Activated CD4-positive, alpha-beta T cell treated with anti-CD3 and anti-CD28 coated beads, Interleukin-2, Interleukin-4, amounts not matched to agents 100 ng/mL and 50 ng/mL, durations not matched to agents 16 hours and 8 hours (primary cell): ENCODE data around the gene NELFB.

Experiments used
- DNase-seq: peaks from one replicate; pipeline ENCODE4 v3.0.0-alpha.2; 2020; ENCODE audit warnings: low spot score

The NELFB gene

GRCh38 chr9:137223078-137223970 is 31.8 kb upstream of the NELFB start:
- peak; percentile 100 for DNase-seq

- no peak for DNase-seq
Measured at GRCh38 chr9:137224830-137225694, 30.1 kb upstream of the NELFB start, which contains the start of gene CYSRT1. CYSRT1 (plus strand) TSS chr9:137225174; CDS start chr9:137225622, 448 bp downstream.

DNA sequence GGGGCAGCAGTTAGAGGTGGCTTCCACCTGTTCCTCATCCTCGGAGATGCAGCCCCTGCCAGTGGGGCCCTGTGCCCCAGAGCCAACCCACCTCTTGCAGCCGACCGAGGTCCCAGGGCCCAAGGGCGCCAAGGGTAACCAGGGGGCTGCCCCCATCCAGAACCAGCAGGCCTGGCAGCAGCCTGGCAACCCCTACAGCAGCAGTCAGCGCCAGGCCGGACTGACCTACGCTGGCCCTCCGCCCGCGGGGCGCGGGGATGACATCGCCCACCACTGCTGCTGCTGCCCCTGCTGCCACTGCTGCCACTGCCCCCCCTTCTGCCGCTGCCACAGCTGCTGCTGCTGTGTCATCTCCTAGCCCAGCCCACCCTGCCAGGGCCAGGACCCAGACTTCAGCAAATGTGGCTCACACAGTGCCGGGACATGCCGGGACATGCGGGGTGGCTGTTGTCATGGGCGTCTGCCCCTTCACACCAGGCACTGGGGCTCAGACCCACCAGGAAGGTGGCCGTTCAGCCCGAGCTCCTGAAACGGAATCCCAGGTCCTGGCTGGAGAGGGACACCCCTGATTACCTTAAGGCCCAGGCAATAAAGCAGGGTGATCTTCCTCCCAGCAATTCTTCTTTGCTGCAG is 29.3 kb upstream of the NELFB start:
- no peak for DNase-seq

GRCh38 chr9:137226338-137227053 is 28.6 kb upstream of the NELFB start:
- DNase-seq = no peak

GRCh38 chr9:137227054-137227852 is 27.9 kb upstream of the NELFB start, which contains the start of gene RNF224:
RNF224 (plus strand) TSS chr9:137227502; CDS start chr9:137228336, 834 bp downstream.
- DNase-seq = peak; percentile 85

DNA sequence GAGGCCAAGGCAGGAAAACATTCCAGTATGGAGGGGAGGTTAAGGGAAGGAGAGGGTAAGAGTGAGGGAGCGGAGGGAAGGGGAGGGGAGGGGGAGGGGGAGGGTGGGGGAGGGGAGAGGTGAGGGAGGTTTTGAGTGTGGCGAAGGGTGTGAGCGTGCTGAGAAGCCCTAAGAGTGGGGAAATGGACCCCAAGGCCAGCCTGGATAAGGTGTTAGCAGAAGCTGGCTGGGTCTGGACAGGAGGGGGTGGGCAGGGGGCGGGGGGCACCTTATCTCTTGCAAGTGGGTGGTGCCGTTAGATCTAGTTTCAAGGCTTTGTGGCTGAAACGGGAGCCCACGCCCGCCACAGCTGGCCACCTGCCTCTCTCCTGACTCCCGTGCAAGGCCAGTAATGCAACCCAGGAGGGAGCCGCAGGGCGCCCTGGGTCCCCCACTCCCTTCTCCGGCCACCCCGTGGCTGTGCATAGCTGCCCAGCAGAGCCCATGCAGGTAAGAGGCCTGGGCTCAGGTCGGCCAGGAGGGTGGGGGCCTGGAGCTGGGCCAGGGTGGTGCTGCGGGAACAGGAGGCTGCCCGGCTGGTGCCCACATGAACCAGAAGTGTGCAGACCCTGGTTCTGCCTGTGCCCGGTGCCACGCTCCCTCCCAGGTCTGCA is 27.1 kb upstream of the NELFB start:
- no peak for DNase-seq

DNA sequence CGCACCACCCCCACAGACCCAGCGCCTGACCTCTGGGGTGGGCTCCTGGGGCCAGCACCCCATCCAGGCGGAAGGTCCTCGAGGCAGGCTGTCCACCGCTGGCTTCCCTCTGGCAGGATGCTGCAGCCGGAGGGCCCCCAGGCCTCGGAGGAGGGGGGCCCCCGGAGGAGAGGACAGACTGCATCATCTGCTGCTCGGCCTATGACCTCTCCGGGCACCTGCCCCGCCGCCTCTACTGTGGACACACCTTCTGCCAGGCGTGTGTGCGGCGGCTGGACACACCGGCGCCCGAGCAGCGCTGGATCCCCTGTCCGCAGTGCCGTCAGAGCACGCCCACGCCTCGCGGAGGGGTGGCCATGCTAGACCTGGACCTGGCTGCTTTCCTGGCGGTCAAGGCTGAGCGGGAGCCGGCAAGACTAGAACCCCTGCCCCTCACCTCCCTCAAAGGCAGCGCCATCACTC is 26.6 kb upstream of the NELFB start:
- no peak for DNase-seq

- no peak for DNase-seq
Measured at GRCh38 chr9:137228968-137229896, 25.9 kb upstream of the NELFB start.

GRCh38 chr9:137229903-137230704 is 25.0 kb upstream of the NELFB start:
- no peak for DNase-seq

- DNase-seq = no peak
Measured at GRCh38 chr9:137230705-137231371, 24.3 kb upstream of the NELFB start, which contains the start of gene SLC34A3. SLC34A3 (plus strand) TSS chr9:137230901; CDS start chr9:137231703, 802 bp downstream.

DNA sequence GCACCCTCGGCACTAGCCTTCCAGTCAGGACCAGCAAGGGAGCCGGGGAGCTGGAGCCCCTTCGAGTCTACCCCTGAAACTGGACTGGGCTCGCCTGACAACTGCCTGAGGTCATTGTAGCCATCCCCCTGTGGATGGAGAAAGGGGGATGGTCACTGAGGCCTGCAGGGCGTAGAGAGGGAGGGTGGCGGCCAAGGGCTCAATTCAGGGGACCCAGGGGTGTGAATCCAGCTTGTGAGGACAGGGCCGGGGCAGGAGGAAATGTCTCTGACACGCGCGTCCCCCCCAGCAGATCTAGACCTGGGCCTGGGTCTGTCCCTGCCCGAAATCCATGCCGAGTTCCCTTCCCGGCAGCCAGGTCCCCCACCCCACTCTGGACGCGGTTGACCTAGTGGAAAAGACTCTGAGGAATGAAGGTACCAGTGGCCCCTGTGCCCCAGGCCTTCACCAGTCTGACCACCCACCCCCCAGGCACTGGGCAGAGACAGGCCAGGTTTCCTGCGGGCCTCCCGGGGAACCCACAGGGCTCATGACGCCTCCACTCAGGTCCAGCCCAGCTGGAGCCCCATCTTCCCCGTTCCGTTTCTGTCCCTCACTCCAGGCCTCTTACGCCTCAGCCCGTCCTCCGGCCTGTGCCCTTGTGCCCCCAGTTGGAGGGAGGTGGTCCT is 23.6 kb upstream of the NELFB start:
- no peak for DNase-seq

DNA sequence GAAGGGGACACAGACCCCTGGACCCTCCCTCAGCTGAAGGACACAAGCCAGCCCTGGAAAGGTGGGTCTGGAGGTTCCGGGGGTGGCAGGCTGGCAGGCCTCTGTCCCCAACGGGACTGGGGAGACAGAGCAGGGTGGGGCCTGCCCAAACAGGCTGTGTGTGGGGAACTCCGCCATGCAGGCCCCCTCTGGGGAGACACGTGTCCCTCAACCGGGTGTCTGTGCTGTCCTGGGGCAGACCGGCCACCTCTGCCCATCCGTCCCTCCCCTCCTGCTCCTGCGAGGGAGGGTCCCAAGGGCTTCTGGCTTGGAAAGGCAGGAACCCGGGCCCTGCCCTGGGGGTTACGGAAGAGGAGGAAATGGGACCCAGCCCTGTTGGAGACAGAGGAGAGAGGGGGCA is 23.0 kb upstream of the NELFB start:
- DNase-seq = no peak

- DNase-seq = no peak
Measured at GRCh38 chr9:137232510-137232909, 22.6 kb upstream of the NELFB start.

DNA sequence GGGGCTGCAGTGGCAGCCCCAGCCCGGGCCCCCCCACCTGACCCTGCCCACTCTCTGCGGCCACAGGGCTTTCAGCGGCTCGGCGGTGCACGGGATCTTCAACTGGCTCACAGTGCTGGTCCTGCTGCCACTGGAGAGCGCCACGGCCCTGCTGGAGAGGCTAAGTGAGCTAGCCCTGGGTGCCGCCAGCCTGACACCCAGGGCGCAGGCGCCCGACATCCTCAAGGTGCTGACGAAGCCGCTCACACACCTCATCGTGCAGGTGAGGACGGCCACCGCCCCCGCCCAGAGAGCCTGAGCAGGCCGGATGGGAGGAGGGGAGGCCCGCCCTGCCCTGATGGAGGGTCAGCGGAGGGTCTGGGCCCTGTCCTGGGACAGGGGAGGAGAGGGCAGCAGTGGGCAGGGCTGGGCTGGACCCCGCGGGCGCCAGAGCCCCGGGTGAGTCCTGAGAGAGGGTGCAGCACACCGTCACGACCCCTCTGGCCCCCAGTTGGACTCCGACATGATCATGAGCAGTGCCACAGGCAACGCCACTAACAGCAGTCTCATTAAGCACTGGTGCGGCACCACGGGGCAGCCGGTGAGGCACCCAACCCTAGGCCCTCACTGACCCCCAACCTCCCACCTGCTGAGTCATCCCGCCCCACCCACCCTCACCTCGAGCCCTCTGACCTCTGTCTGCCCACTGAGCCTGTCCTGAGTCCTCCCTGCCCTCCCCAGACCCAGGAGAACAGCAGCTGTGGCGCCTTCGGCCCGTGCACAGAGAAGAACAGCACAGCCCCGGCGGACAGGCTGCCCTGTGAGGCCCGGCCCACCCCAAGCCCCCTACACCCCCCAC is 21.8 kb upstream of the NELFB start:
- no peak for DNase-seq

DNA sequence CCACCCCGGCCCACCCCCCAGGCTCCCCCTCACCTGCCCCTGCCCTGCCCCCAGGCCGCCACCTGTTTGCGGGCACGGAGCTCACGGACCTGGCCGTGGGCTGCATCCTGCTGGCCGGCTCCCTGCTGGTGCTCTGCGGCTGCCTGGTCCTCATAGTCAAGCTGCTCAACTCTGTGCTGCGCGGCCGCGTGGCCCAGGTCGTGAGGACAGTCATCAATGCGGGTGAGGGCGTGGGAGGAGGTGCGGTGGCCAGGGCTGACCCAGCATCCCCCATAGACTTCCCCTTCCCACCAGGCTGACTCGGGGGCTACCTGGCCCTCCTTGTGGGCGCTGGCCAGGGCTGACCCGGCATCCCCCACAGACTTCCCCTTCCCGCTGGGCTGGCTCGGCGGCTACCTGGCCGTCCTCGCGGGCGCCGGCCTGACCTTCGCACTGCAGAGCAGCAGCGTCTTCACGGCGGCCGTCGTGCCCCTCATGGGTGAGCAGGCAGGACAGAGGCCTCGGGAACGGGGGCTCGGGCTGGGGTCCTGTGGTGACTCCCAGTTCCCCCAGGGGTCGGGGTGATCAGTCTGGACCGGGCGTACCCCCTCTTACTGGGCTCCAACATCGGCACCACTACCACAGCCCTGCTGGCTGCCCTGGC is 21.0 kb upstream of the NELFB start:
- no peak for DNase-seq
